K562 (cell line): Measurements from ENCODE around the gene AK4. TPM values are rescaled to one million over a fixed set of nuclear protein-coding genes. Genes with fewer than 3 reads are reported as not detected.

Source experiments
- ATF2 ChIP-seq: sonication (generic); formaldehyde crosslinking; IDR thresholded peaks from 2 replicates; pipeline ENCODE4 v1.8.1; 2022; ENCODE audit warnings: missing genetic modification reagents
- CREB3 ChIP-seq: fragments of 450-650 bp; conservative IDR thresholded peaks from 2 replicates; pipeline ENCODE4 v1.6.1; 2016; ENCODE audit warnings: missing genetic modification characterization, low read depth, mild to moderate bottlenecking, missing compliant biosample characterization, moderate library complexity
- HDAC6 ChIP-seq: IDR thresholded peaks from 2 replicates; pipeline ENCODE4 v1.6.1; 2012; ENCODE audit warnings: low read depth, mild to moderate bottlenecking, control low read depth, inconsistent platforms, low read length, moderate library complexity
- KLF10 ChIP-seq: fragments of 250-450 bp; sonication (Bioruptor Pico); IDR thresholded peaks from 2 replicates; pipeline ENCODE4 v1.6.1; 2021; ENCODE audit warnings: matching md5 sums
- MBD1 ChIP-seq: fragments of 250-450 bp; sonication (Bioruptor Pico); IDR thresholded peaks from 2 replicates; pipeline ENCODE4 v1.8.0; 2022; ENCODE audit warnings: inconsistent platforms
- NCOA2 ChIP-seq, 2 experiments: fragments of 450-650 bp; IDR thresholded peaks; 2 replicates each; pipeline ENCODE4 v1.6.1; 2018; ENCODE audit warnings: mild to moderate bottlenecking in 2 of 2, moderate library complexity in 1 of 2; ENCODE audit not compliant: partially characterized antibody in 2 of 2
- POLR2AphosphoS5 ChIP-seq: IDR thresholded peaks from 2 replicates; pipeline ENCODE4 v1.6.1; 2011; ENCODE audit warnings: mild to moderate bottlenecking, low read depth, low read length, moderate library complexity; ENCODE audit not compliant: control insufficient read depth, insufficient read depth
- PTTG1 ChIP-seq: fragments of 450-650 bp; IDR thresholded peaks from 2 replicates; pipeline ENCODE4 v1.6.1; 2016; ENCODE audit warnings: low read depth, mild to moderate bottlenecking, missing genetic modification characterization, missing compliant biosample characterization
- RAD21 ChIP-seq, 2 experiments: fragments of 250-450 bp in 1 of 2; fragments of 450-650 bp in 1 of 2; sonication (Bioruptor Pico) in 1 of 2; formaldehyde crosslinking in 1 of 2; IDR thresholded peaks in 1 of 2; conservative IDR thresholded peaks in 1 of 2; 2 replicates each; pipeline versions ENCODE4 v1.4.0 to v1.8.0; 2020 to 2022; ENCODE audit warnings: mild to moderate bottlenecking in 2 of 2, moderate library complexity in 1 of 2
- RB1 ChIP-seq: fragments of 450-650 bp; IDR thresholded peaks from 2 replicates; pipeline ENCODE4 v1.6.1; 2017; ENCODE audit warnings: low read depth, mild to moderate bottlenecking
- RFX7 ChIP-seq: fragments of 250-450 bp; sonication (Bioruptor Pico); IDR thresholded peaks from 2 replicates; pipeline ENCODE4 v1.5.1; 2021; ENCODE audit warnings: mild to moderate bottlenecking
- SAP30 ChIP-seq: fragments of 200-600 bp; sonication (generic); IDR thresholded peaks from 2 replicates; pipeline ENCODE4 v1.6.1; 2012; ENCODE audit warnings: borderline replicate concordance, low read depth, mild to moderate bottlenecking, moderate library complexity, low read length, control low read depth, inconsistent platforms; ENCODE audit not compliant: insufficient read depth, poor library complexity, severe bottlenecking
- SPI1 ChIP-seq: IDR thresholded peaks from 2 replicates; pipeline ENCODE4 v1.6.1; 2011; ENCODE audit warnings: low read depth, low read length, control low read depth, borderline replicate concordance
- STAG1 ChIP-seq: sonication (generic); formaldehyde crosslinking; IDR thresholded peaks from 2 replicates; pipeline ENCODE4 v1.5.0; 2020; ENCODE audit warnings: missing genetic modification reagents, borderline replicate concordance
- STAT5A ChIP-seq: IDR thresholded peaks from 2 replicates; pipeline ENCODE4 v1.6.1; 2012; ENCODE audit warnings: low read length, inconsistent platforms, borderline replicate concordance
- TCF3 ChIP-seq: sonication (generic); formaldehyde crosslinking; IDR thresholded peaks from 2 replicates; pipeline ENCODE4 v1.4.0; 2020; ENCODE audit warnings: mild to moderate bottlenecking, missing genetic modification reagents
- THRAP3 ChIP-seq: fragments of 450-650 bp; IDR thresholded peaks from 2 replicates; pipeline ENCODE4 v1.6.1; 2016; ENCODE audit warnings: mild to moderate bottlenecking, inconsistent platforms, borderline replicate concordance
- U2AF1 ChIP-seq: fragments of 200-400 bp; formaldehyde crosslinking; optimal IDR thresholded peaks from 2 replicates; pipeline ENCODE3; 2017; ENCODE audit warnings: mild to moderate bottlenecking, low read depth, low read length, moderate library complexity
- USF2 ChIP-seq: sonication (generic); formaldehyde crosslinking; IDR thresholded peaks from 2 replicates; pipeline ENCODE4 v1.5.0; 2020; ENCODE audit warnings: missing genetic modification reagents
- XRCC4 ChIP-seq: IDR thresholded peaks from one replicate; pipeline ENCODE4 v1.6.1; 2011; ENCODE audit not compliant: insufficient read depth, insufficient read length; ENCODE audit errors: extremely low read depth
- XRCC5 ChIP-seq: fragments of 200-400 bp; formaldehyde crosslinking; IDR thresholded peaks from 2 replicates; pipeline ENCODE4 v1.6.1; 2017; ENCODE audit warnings: low read depth, mild to moderate bottlenecking, low read length
- polyA plus RNA-seq, 8 experiments: library from polyadenylated mRNA; depleted of rRNA in 4 of 8; stranded (reverse) in 5 of 8; unstranded in 3 of 8; fragments of >200 nt; fragmentation: Nextera tagmentation in 2 of 8; fragmentation: Illumina TruSeq in 1 of 8; extraction: Ambion mirVana in 2 of 8; extraction: Trizol in 1 of 8; gene quantifications; 2 replicates each; pipeline versions ENCODE4 v1.2.1 to v1.2.3, GENCODE V29; 2011 to 2014; ENCODE audit warnings: inconsistent platforms in 1 of 8, missing spikeins in 1 of 8
- total RNA-seq, 7 experiments: library from RNA; depleted of rRNA in 6 of 7; stranded (reverse); fragments of >200 nt in 6 of 7; fragmentation: Illumina TruSeq in 2 of 7; extraction: Trizol in 2 of 7; gene quantifications; 2 replicates each; pipeline versions ENCODE4 v1.2.1 to v1.2.3, GENCODE V29; 2011 to 2021; ENCODE audit warnings: low replicate concordance in 1 of 7

Gene AK4
- total and polyA plus RNA-seq, 9 of the 15 experiments (the other 6 are each of a cell fraction or from before 2014, with no cell fraction given) = 10.4 to 96.6 (median 21.5) TPM

- no peak for TF ChIP-seq XRCC5
- TF ChIP-seq STAG1 (CRISPR knock-in tag) = no peak
- no peak for TF ChIP-seq ATF2 (CRISPR knock-in tag)
- TF ChIP-seq MBD1 (CRISPR knock-in tag) = no peak
- TF ChIP-seq SPI1 = peak; percentile 99
- TF ChIP-seq SAP30 = no peak
- TF ChIP-seq KLF10 (CRISPR knock-in tag) = no peak
- no peak for TF ChIP-seq RAD21 (CRISPR knock-in tag; conservative IDR thresholded peaks at IDR 0.05 in 1 of 2, IDR thresholded peaks at IDR 0.05 in 1 of 2)
- no peak for TF ChIP-seq RFX7 (CRISPR knock-in tag)
- no peak for TF ChIP-seq CREB3
- TF ChIP-seq HDAC6 = no peak
- TF ChIP-seq TCF3 (CRISPR knock-in tag) = no peak
- TF ChIP-seq NCOA2 (IDR thresholded peaks at IDR 0.05; ENCODE audit: partially characterized antibody in 2 of 2) = no peak
- no peak for TF ChIP-seq U2AF1
- no peak for TF ChIP-seq PTTG1 (tag)
- no peak for TF ChIP-seq RB1
- TF ChIP-seq USF2 = no peak
- no peak for TF ChIP-seq THRAP3
- no peak for TF ChIP-seq POLR2AphosphoS5
- TF ChIP-seq XRCC4 = no peak
- TF ChIP-seq STAT5A = no peak
Measured at GRCh38 chr1:65165269-65165993, 17.4 kb downstream of the AK4 start (continued).
